OCI-LY1 (cell line): ENCODE results near the gene HINT1.

Source experiments
- EZH2 ChIP-seq: fragments of 200-600 bp; sonication (generic), shearing (Covaris generic); IDR thresholded peaks from 2 replicates; pipeline ENCODE4 v1.8.0; 2017; ENCODE audit warnings: borderline replicate concordance, mixed run types, mild to moderate bottlenecking, antibody characterized with exemption, low read length, moderate library complexity, mixed read lengths
- TF ChIP-seq, protein P1 (sequence below): fragments of 200-600 bp; sonication (generic), shearing (Covaris generic); IDR thresholded peaks from 2 replicates; pipeline ENCODE4 v1.5.1; 2017; ENCODE audit warnings: mild to moderate bottlenecking, antibody characterized with exemption, low read length, moderate library complexity, mixed read lengths

DNA sequence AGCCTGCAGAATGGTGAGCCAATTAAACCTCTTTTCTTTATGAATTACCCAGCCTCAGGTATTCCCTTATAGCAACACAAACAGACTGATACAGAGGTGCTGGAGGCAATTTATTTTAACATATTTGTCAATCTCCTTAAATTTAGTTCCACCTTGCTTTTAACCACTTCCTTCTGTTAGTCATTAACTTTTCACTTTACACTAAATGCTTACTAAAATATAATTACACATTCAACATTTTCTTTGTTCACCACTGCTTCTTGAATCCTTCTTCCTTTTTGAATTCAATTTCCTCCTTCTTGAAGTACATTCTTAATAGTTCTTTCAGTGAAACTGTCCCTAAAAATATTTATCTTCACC is 45.1 kb upstream of the HINT1 start:
- TF ChIP-seq, protein P1, sequence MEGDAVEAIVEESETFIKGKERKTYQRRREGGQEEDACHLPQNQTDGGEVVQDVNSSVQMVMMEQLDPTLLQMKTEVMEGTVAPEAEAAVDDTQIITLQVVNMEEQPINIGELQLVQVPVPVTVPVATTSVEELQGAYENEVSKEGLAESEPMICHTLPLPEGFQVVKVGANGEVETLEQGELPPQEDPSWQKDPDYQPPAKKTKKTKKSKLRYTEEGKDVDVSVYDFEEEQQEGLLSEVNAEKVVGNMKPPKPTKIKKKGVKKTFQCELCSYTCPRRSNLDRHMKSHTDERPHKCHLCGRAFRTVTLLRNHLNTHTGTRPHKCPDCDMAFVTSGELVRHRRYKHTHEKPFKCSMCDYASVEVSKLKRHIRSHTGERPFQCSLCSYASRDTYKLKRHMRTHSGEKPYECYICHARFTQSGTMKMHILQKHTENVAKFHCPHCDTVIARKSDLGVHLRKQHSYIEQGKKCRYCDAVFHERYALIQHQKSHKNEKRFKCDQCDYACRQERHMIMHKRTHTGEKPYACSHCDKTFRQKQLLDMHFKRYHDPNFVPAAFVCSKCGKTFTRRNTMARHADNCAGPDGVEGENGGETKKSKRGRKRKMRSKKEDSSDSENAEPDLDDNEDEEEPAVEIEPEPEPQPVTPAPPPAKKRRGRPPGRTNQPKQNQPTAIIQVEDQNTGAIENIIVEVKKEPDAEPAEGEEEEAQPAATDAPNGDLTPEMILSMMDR = no peak
- TF ChIP-seq EZH2 = no peak
